HK-2 (cell line): ENCODE measurements around the gene FUOM.
A peak's percentile ranks its signal among the peaks of the same experiment; 100 is the strongest.

Experiments
- DNase-seq: peaks from one replicate; pipeline ENCODE4 v3.0.0-alpha.2; 2018; ENCODE audit not compliant: unreplicated experiment

Gene FUOM

GRCh38 chr10:133357285-133358161, at the start of gene FUOM:
TSS of gene FUOM (minus strand) at chr10:133358019. CDS start at chr10:133358007, 12 bp downstream.
- peak; percentile 84 for DNase-seq

DNA sequence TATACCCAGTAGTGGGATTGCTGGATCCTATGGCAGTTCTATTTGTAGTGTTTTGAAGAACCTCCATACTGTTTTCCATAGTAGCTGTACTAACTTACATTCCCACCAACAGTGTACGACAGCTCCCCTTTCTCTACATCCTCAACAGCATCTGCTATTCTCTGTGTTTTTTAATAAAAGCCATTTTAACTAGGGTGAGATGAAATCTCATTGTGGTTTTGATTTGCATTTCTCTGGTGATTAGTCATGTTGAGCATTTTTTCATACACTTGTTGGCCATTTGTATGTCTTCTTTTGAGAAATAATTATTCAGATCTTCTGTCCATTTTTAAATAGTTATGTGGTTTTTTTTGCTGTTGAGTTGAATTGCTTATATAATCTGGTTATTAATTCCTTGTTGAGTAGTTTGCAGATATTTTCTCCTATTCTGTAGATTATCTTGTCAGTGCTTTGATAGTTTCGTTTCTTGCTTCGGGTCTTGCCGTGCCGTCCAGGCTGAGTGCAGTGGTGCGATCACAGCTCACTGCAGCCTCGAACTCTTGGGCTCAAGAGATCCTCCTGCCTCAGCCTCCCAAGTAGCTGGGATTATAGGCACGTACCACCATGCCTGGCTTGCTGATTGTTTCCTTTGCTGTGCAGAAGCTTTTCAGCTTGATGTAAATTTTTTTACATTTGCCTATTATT, 48.2 kb upstream of the FUOM start:
- no peak for DNase-seq

GRCh38 chr10:133405272-133405671, 47.5 kb upstream of the FUOM start:
- no peak for DNase-seq

DNA sequence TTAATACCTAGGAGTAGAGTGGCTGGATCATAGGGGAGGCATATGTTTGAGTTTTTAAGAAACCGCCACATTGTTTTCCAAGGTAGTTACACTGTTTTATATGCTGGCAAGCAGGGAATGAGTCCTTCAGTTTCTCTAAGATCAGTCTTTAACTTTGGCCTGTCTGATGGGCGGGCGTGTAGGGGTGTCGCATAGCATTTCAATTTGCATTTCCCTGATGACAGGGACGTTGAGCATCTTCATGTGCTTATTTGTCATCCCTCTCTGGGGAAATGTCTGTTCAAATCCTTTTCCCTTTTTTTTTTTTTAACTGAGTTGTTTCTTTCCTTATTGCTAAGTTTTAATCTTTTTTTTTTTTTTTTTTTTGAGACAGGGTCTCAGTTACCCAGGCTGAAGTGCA, 46.0 kb upstream of the FUOM start:
- no peak for DNase-seq

DNA sequence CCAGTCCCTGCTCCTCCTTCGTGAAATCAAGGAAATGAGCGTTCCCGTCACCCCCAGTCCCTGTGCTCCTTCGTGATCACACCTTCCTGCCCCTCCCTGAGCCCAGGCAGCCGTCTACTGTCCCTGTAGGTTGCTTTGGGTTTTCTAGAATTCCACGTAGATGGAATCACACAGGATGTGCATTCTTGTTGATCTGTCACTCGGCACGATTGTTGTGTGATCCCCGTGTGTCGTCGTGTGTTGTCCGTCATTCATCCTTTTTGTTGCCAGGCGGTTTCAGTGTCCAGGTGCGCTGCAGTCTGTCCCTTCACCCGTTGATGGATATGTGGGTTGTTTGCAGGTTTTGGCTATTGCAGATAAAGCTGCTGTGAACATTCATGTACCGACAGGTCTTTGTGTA, 45.5 kb upstream of the FUOM start:
- DNase-seq, result peak; percentile 34

- no peak for DNase-seq
Measured at GRCh38 chr10:133401981-133402725, 44.3 kb upstream of the FUOM start.

GRCh38 chr10:133401500-133401899, 43.7 kb upstream of the FUOM start:
- no peak for DNase-seq

- no peak for DNase-seq
Measured at GRCh38 chr10:133400624-133401424, 43.0 kb upstream of the FUOM start.

GRCh38 chr10:133399123-133399601, 41.3 kb upstream of the FUOM start:
- no peak for DNase-seq

DNA sequence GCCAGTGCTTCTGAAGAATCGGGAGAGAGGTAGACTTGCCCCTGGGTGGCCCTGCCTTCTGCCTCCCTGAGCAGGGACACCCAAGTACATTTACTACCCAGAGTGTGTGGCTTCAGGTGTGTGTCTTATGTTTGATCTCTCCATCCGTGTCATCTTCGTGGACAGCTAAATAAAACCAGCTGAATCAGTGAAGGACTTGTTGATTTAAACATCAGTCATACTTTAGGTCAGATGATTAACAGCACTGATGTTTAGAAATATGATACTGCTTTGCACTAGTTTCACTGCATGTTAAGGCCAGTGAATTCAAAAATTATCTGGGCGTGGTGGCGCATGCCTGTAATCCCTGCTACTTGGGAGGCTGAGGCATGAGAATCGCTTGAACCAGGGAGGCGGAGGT, 40.1 kb upstream of the FUOM start:
- DNase-seq, result no peak

DNA sequence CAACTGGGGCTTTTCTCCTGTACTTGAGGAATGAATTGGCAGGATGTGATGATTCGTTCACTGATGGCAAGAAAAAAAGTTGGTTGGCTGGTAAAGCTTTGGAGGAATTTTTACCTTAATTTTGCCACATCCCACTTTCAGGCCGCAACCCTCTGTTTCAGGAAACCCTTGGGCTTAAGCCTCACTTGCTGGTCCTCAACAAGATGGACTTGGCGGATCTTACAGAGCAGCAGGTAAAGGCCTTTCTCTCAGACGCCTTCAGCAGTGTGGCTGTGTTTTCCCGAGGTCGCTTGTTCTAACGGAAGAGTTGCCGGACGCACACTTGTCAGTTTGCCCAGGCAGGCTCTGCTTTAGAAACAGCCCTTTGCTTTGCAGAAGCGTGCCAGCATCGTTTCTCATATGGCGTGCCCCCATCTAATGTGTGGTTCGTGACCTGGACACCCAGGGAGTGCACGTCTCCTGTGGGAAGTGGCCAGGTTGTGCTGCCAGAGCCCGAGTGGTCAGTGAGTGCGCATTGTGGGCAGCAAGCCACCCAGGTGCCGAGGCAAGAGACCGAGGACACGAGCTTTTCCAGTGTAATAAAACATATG, 38.3 kb upstream of the FUOM start:
- no peak for DNase-seq

DNA sequence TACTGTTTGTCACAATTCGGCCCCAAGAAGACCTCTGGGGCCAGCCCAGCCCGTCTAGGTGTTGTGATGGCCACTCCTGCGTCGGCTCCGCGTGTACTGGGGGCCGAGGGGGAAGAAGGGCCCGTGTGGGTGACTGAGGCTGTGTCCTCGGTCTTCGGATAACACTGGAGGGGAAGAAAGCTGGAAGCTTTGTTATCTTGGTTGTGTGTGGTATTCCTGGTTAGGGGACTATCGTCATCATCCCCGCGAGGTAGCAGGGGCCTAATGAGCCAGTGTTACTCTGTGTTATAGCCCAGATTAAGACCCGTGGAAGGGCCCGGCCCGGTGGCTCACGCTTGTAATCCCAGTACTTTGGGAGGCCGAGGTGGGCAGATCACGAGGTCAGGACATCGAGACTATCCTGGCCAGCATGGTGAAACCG, 37.0 kb upstream of the FUOM start:
- no peak for DNase-seq

- peak; percentile 97 for DNase-seq
Measured at GRCh38 chr10:133394064-133394663, 36.3 kb upstream of the FUOM start, which contains the start of gene MTG1. TSS of gene MTG1 (plus strand) at chr10:133394157. CDS start at chr10:133394221, 64 bp downstream.

GRCh38 chr10:133393401-133394063, 35.7 kb upstream of the FUOM start:
- no peak for DNase-seq

DNA sequence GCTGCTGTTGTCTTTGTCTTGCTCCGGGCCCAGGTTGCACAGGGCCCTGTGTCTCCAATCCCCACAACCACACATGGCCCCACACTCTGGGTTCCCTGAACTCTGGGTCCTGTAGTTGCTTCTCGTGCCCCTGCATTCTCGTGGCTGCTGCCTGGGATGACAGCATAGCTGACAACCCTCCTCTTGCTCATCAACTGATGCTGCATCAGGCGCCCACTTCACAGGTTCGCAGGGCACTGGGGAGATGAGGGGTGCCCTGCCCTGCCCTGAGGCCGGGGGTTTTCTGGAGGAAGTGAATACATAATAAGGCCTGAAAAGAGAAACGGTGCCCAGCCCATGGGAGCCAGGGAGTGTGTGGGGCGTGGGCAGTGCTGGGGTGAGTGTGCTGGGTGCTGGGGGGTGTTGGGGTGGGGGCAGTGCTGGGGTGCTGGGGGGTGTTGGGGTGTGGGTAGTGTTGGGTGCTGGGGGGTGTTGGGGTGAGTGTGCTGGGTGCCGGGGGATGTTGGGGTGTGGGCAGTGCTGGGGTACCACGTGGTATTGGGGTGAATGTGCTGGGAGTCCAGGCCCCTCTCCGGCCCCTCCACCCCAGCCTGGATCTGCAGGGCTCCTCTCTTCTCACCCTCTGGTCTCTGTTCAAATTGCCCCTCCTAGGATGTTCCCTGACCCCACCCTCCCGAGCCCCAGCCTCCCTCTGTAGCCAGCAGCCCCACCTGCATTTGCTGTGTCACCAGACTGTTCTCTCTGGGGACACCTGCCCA, 34.1 kb upstream of the FUOM start:
- DNase-seq, result no peak

GRCh38 chr10:133391249-133391635, 33.4 kb upstream of the FUOM start:
- no peak for DNase-seq

GRCh38 chr10:133390597-133391248, 32.9 kb upstream of the FUOM start:
- DNase-seq, result no peak

DNA sequence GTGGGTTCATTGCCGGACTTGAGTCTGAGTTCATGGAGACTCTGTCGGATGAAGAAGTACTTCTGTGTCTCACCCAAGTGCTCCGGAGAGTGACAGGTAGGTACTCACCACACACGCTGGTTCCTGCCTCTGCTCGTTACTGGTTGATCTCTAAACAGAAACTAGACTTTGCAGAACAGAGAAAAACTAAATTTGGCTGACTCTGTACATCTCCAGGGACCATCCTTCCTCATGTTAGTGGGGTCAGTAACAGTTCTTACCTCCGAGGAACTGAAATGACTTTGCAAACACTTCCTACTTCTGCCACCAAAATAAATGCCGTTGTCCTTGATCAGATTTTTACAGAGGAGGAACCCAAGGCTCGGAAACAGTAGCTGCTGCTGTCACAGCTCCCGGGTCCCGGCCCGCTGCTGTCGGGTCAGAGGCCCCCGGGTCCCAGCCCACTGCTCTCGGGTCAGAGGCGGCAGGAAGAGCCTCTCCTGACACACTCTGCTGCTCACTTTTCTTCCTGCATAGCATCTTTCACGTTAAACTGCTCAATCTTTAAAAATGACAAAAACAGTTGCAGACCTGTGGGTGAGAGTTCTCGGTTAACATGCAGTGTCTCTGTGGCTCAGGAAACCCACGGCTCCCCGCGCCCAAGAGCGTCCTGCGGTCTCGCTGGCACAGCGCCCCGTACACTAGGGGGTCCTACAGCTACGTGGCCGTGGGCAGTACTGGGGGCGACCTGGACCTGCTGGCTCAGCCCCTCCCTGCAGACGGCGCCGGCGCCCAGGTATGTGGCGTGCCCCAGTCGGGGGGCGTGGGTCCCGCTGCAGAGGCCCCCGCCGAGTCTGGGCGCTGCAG, 31.4 kb upstream of the FUOM start:
- no peak for DNase-seq
